Osteoblast (primary cell): ENCODE results near the gene CDHR1. TPM values are rescaled to one million over a fixed set of nuclear protein-coding genes. Genes with fewer than 3 reads are reported as not detected.
"Not testable (repeated sequence)": the region's sequence is repeated elsewhere in the genome, so short reads cannot be mapped to it uniquely, and the experiment has no call there.

Experiments
- DNase-seq: peaks from one replicate; pipeline ENCODE4 v3.0.0; 2011; ENCODE audit warnings: low spot score, mixed read lengths; ENCODE audit not compliant: insufficient read length; ENCODE audit errors: missing footprints
- H2AFZ ChIP-seq: 2 replicates; pipeline ENCODE4 v1.6.0; 2011; ENCODE audit warnings: mild to moderate bottlenecking, low read length
- H3K27ac ChIP-seq: 2 replicates; pipeline ENCODE4 v1.5.1; 2011; ENCODE audit warnings: mild to moderate bottlenecking, low read depth, low read length, moderate library complexity
- H3K27me3 ChIP-seq: 2 replicates; pipeline ENCODE4 v1.6.0; 2012; ENCODE audit warnings: mild to moderate bottlenecking, control low read depth, inconsistent platforms, low read length, moderate library complexity; ENCODE audit not compliant: insufficient read depth
- H3K36me3 ChIP-seq: 2 replicates; pipeline ENCODE4 v1.5.1; 2011; ENCODE audit warnings: mild to moderate bottlenecking, low read length, control low read depth, moderate library complexity; ENCODE audit not compliant: insufficient read depth
- H3K4me1 ChIP-seq: 2 replicates; pipeline ENCODE4 v1.5.1; 2011; ENCODE audit warnings: mild to moderate bottlenecking, low read length, control low read depth, moderate library complexity; ENCODE audit not compliant: insufficient read depth
- H3K4me2 ChIP-seq: 2 replicates; pipeline ENCODE4 v1.6.0; 2011; ENCODE audit warnings: mild to moderate bottlenecking, low read length; ENCODE audit not compliant: insufficient read depth
- H3K4me3 ChIP-seq: fragments of 200-600 bp; sonication (generic); 3 replicates; pipeline ENCODE4 v1.5.1; 2012; ENCODE audit warnings: mild to moderate bottlenecking, low read length, inconsistent platforms; ENCODE audit not compliant: insufficient read depth
- H3K79me2 ChIP-seq: 2 replicates; pipeline ENCODE4 v1.6.0; 2012; ENCODE audit warnings: mild to moderate bottlenecking, low read length, control low read depth, inconsistent platforms; ENCODE audit not compliant: insufficient read depth
- H3K9me3 ChIP-seq: 2 replicates; pipeline ENCODE4 v1.5.1; 2011; ENCODE audit warnings: low read depth, low read length, control low read depth
- H4K20me1 ChIP-seq: 2 replicates; pipeline ENCODE4 v1.6.0; 2012; ENCODE audit warnings: mild to moderate bottlenecking, low read length, control low read depth; ENCODE audit not compliant: insufficient read depth
- CTCF ChIP-seq: IDR thresholded peaks from 2 replicates; pipeline ENCODE4 v1.5.1; 2011; ENCODE audit warnings: mild to moderate bottlenecking, low read depth, low read length, moderate library complexity; ENCODE audit errors: extremely low read depth
- total RNA-seq: library from RNA; depleted of rRNA; stranded (reverse); fragments of >200 nt; gene quantifications from 2 replicates; pipeline ENCODE4 v1.2.3, GENCODE V29; 2012

The CDHR1 gene
- total RNA-seq, 1 donor: under 0.01 TPM

- no peaks in the 10 kb centered on the region for H3K4me1 ChIP-seq
- TF ChIP-seq CTCF: no peak
- no peak overlapping the region for H3K4me3 ChIP-seq
- H4K20me1 ChIP-seq: no peaks in the 10 kb centered on the region
- H3K27ac ChIP-seq: no peak overlapping the region
- H3K36me3 ChIP-seq: no peaks in the 10 kb centered on the region
- H3K9me3 ChIP-seq: no peaks in the 10 kb centered on the region
- H3K4me2 ChIP-seq: no peak overlapping the region
- H2AFZ ChIP-seq: no peak overlapping the region
- no peak for DNase-seq
- H3K79me2 ChIP-seq: no peaks in the 10 kb centered on the region
- peaks cover 5% of the 10 kb centered on the region for H3K27me3 ChIP-seq
Measured at GRCh38 chr10:84163996-84164395, 30.3 kb upstream of the CDHR1 start.

GRCh38 chr10:84164442-84164841 lies 29.9 kb upstream of the CDHR1 start:
- H4K20me1 ChIP-seq: no peaks in the 10 kb centered on the region
- H3K9me3 ChIP-seq: no peaks in the 10 kb centered on the region
- no peak overlapping the region for H3K4me2 ChIP-seq
- no peaks in the 10 kb centered on the region for H3K36me3 ChIP-seq
- no peak for DNase-seq
- no peak for TF ChIP-seq CTCF
- no peak overlapping the region for H3K4me3 ChIP-seq
- H2AFZ ChIP-seq: no peak overlapping the region
- no peaks in the 10 kb centered on the region for H3K4me1 ChIP-seq
- peaks cover 5% of the 10 kb centered on the region for H3K27me3 ChIP-seq
- H3K79me2 ChIP-seq: no peaks in the 10 kb centered on the region
- H3K27ac ChIP-seq: no peak overlapping the region

- Histone ChIP-seq H3K27me3 (peaks cover 5% of the 10 kb centered on the region), H2AFZ (no peak overlapping the region), H4K20me1 (no peaks in the 10 kb centered on the region), H3K79me2 (no peaks in the 10 kb centered on the region), H3K4me3 (no peak overlapping the region), H3K4me2 (no peak overlapping the region), H3K4me1 (no peaks in the 10 kb centered on the region), H3K9me3 (no peaks in the 10 kb centered on the region), H3K36me3 (no peaks in the 10 kb centered on the region), H3K27ac (no peak overlapping the region)
- no peak for TF ChIP-seq CTCF
- DNase-seq: no peak
Measured at GRCh38 chr10:84166620-84167288, 27.6 kb upstream of the CDHR1 start.

- not testable (repeated sequence) for H3K9me3 ChIP-seq, H3K4me2 ChIP-seq
Measured at GRCh38 chr10:84167289-84167653, 27.1 kb upstream of the CDHR1 start.

GRCh38 chr10:84168382-84168781 lies 26.0 kb upstream of the CDHR1 start:
- H3K4me2 ChIP-seq, H3K4me3 ChIP-seq, H3K27ac ChIP-seq, H3K79me2 ChIP-seq, H2AFZ ChIP-seq, H3K4me1 ChIP-seq, DNase-seq, H3K36me3 ChIP-seq, H3K27me3 ChIP-seq, H3K9me3 ChIP-seq, H4K20me1 ChIP-seq: not testable (repeated sequence)

More at GRCh38 chr10:84167289-84167653, 27.1 kb upstream of the CDHR1 start:
- H3K4me3 ChIP-seq, H3K27ac ChIP-seq, H3K36me3 ChIP-seq, H4K20me1 ChIP-seq, H2AFZ ChIP-seq, H3K4me1 ChIP-seq, H3K27me3 ChIP-seq, H3K79me2 ChIP-seq, DNase-seq: not testable (repeated sequence)

GRCh38 chr10:84171237-84171636 lies 23.1 kb upstream of the CDHR1 start:
- H3K36me3 ChIP-seq, H3K4me2 ChIP-seq, H3K27ac ChIP-seq, H4K20me1 ChIP-seq, H3K27me3 ChIP-seq, H3K9me3 ChIP-seq, H2AFZ ChIP-seq, DNase-seq, H3K79me2 ChIP-seq, H3K4me1 ChIP-seq, H3K4me3 ChIP-seq: not testable (repeated sequence)

GRCh38 chr10:84171700-84172466 lies 22.5 kb upstream of the CDHR1 start:
- DNase-seq, H3K27me3 ChIP-seq, H3K4me3 ChIP-seq, H4K20me1 ChIP-seq, H3K4me1 ChIP-seq, H3K27ac ChIP-seq, H3K79me2 ChIP-seq, H3K9me3 ChIP-seq, H2AFZ ChIP-seq, H3K4me2 ChIP-seq, H3K36me3 ChIP-seq: not testable (repeated sequence)
